Dermis microvascular lymphatic vessel endothelial cell (primary cell): ENCODE data around the gene NTHL1. TPM values are rescaled to one million over a fixed set of nuclear protein-coding genes. Genes with fewer than 3 reads are reported as not detected.
"Not testable (repeated sequence)": the region's sequence is repeated elsewhere in the genome, so short reads cannot be mapped to it uniquely, and the experiment has no call there.

Source experiments
- DNase-seq, 2 donors: peaks; one replicate each; pipeline versions ENCODE4 v3.0.0 to v3.0.0-alpha.2; 2010; ENCODE audit warnings: low read depth in 2 of 2
- total RNA-seq: library from RNA; depleted of rRNA; stranded (reverse); fragments of >200 nt; gene quantifications from 2 replicates; pipeline ENCODE4 v1.2.1, GENCODE V29; 2014

The NTHL1 gene
- total RNA-seq, 1 donor from 2014 or later = 39.3 TPM

- DNase-seq = peak in 1 of 2 donors; percentile 64
Observed at GRCh38 chr16:2031081-2031577, 16.5 kb downstream of the NTHL1 start.

DNA sequence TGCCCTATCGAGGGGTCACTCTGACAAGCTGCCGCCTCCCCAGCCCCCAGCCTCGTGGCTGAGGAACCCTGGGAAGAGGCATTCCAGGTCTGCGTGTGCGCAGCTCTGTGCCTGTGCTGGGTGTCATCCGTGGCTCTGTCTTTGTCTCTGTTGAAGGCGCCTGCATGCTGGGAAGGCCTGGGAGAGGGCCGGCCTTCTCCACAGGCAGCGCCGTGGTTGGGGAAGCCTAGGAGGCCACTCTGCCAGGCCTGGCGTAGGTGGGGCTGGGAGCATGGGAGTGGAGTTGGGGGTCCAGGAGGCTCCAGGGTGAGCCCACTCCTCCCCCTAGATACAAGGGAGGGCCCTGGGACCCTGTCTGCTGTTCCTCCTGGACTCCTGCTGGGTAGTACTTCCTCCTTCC lies 17.6 kb downstream of the NTHL1 start:
- DNase-seq = no peak

DNA sequence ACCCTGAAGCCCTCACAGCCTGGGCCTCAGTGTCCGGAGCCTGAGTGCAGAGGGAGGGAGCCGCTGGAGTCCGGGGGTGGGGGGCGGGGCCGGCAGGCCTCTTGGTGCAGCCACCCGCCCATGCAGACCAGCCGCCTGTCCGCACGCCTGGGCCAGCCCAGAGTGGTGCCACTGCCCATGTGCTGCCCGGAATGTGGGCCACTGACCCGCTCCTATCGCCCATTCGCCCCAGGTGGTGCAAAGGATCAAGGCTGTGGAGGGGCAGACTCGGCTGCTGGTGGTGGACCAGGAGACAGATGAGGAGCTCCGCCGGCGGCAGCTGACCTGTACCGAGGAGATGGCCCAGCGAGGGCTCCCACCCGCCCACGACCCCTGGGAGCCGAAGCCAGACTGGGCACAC lies 18.3 kb downstream of the NTHL1 start:
- no peak for DNase-seq

GRCh38 chr16:2028620-2029220 lies 18.9 kb downstream of the NTHL1 start:
- no peak for DNase-seq

GRCh38 chr16:2028146-2028545 lies 19.5 kb downstream of the NTHL1 start:
- DNase-seq = no peak

GRCh38 chr16:2027024-2028010 lies 20.3 kb downstream of the NTHL1 start:
- peak in 1 of 2 donors; percentile 66 for DNase-seq

DNA sequence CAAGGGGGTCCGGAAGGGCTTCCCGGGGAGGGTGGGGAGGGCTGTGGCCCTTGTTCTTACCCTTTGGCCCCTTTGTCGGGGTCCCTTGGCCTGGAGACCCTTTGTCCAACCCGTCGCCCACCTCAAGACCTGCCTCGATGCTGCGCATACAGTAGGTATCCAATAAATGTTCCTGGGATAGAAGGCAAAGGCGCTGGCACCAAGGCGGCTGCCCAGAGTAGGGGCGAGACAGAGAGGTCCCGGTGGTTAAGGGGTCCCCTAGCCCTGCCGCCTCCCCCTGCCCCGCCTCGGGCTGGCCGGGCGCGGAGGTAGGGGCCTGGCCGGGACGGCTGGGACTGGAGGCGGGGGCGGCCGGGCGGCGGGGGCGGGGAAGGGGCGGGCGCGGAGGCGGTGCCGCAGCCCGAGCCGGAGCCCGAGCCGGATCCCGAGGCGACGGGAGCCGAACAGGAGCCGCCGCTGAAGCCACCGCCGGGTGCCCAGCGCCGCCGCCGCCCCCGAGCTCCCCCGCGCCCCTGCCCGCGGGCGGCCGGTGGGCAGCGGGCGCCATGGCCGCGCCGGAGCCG lies 21.1 kb downstream of the NTHL1 start, which contains the start of gene NHERF2:
Gene NHERF2 (plus strand): TSS at position 442 of the 563 bp plus-strand sequence. CDS start 104 bp downstream, at position 546.
- DNase-seq = peak in 1 of 2 donors; percentile 52

DNA sequence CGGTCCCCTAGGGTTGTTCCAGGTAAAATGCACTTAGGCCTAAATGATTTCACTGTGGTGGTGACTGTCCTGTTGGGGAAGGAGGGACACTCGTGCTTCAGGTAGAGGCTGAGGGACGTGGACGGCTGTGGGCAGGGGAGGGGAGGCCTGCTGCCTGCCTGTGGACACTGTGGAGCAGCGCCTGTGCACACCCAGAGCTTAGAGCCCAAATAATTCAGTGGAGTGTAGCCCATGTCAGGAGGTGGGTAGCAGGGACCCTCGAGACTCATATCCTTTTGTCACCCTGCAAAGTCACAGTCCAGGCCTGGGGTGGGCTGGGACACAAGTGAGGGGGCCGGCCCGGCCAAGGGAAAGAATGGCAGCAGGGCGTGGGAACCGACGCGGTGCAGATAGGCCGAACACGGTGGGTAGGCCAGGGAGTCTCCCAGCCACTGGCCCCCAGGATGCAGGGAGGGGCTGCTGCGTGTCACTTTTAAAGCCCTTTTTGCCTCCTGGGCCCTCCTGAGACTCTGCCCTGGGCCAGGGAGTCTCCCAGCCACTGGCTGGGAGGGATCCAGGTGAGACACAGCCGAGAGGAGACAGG lies 21.7 kb downstream of the NTHL1 start:
- DNase-seq = no peak

- no peak for DNase-seq
Observed at GRCh38 chr16:2025251-2025650, 22.4 kb downstream of the NTHL1 start.

DNA sequence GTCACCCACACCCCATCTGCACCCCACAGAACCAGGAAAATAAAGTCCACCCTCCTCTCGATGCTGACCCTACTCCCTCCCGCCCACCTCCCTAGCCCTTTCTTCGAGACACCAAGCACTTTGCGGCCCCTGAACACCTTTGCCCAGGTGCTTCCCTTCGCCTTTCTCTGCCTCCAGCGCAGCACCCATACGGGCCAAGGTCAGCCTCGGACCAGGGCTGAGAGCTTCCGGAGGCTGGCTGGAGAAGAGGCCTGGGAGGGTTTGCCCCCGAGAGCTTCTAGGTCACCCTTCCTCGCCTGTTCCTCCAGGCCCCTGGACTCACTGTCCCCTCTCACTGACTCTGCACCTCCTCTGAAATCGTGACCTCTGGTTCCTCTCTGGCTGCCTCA lies 23.6 kb downstream of the NTHL1 start:
- no peak for DNase-seq

GRCh38 chr16:2023092-2024031 lies 24.3 kb downstream of the NTHL1 start:
- DNase-seq = peak; percentile 69 to 89

- peak in 1 of 2 donors; percentile 36 for DNase-seq
Observed at GRCh38 chr16:2022723-2023091, 24.9 kb downstream of the NTHL1 start.

DNA sequence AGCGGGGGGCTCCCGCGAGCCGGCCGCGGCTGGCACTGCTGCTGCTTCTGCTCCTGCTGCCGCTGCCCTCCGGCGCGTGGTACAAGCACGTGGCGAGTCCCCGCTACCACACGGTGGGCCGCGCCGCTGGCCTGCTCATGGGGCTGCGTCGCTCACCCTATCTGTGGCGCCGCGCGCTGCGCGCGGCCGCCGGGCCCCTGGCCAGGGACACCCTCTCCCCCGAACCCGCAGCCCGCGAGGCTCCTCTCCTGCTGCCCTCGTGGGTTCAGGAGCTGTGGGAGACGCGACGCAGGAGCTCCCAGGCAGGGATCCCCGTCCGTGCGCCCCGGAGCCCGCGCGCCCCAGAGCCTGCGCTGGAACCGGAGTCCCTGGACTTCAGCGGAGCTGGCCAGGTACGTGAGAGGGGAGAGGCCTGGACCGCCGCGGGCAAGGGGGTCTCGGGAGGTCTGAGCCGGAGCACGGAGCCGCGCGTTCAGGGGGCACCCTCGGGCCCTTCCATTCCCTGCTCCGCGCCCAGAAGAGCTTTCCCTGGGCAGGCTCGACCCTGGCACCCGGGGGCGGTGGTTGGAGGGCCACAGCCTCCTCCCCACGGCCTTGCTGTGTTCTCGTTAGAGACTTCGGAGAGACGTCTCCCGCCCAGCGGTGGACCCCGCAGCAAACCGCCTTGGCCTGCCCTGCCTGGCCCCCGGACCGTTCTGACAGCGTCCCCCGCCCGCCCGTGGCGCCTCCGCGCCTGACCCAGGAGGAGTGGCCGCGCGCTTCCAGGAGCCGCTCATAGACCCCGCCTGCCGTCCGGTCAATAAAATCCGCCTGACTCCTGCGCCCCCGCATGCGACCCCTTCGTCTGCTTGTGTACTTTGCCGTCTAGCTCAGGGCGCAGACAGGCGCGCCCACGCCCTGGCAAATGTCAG lies 27.5 kb downstream of the NTHL1 start:
- no peak for DNase-seq

GRCh38 chr16:2019518-2019920 lies 28.1 kb downstream of the NTHL1 start, which contains the start of gene NPW:
NPW (plus strand) TSS chr16:2019785.
- DNase-seq = no peak

- DNase-seq = no peak
Observed at GRCh38 chr16:2016407-2016922, 31.2 kb downstream of the NTHL1 start.

GRCh38 chr16:2015947-2016208 lies 31.8 kb downstream of the NTHL1 start:
- DNase-seq = no peak

DNA sequence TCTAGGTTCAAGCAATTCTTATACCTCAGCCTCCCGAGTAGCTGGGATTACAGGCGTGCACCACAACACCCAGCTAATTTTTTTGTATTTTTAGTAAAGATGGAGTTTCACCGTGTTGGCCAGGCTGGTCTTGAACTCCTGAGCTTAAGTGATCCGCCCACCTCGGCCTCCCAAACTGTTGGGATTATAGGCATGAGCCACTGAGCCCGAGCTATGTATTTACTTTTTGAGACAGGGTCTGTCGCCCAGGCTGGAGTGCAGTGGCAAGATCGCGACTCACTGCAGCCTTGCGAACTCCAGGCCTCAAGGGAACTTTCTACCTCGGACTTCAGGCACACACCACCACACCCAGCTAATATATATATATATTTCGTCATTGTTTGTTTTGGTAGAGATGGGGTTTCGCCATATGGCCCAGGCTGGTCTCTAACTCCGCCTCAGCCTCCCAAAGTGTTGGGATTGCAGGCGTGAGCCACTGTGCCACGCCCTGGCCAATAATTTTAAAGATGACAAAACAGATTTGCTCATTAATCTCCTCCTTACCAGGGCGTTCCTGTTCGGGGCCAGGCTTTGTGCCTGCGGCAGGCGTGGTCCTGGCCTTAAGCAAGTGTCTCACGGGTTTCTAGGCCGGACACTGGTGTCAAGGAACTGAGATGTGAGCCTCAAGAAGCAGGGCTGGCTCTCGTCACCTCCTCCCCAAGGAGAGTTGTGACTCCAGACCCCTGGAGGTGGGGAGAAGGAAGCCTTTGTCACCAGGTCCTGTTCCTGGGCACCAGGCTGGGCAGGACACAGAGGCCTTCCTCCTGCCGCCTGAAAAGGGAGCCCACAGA lies 32.3 kb downstream of the NTHL1 start:
- DNase-seq = no peak

DNA sequence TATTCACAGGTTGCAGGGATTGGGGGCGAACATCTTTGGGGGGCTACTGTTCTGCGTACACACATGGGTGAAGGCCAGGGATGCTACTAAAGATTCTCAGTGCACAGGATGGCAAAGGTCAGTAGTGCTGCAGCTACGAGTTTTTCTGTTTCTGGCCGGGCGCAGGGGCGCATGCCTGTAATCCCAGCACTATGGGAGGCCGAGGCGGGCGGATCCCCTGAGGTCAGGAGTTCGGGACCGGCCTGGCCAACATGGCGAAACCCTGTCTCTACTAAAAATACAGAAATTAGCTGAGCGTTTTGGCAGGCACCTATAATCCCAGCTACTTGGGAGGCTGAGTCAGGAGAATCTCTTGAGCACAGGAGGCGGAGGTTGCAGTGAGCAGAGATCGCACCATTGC lies 34.1 kb downstream of the NTHL1 start:
- no peak for DNase-seq

GRCh38 chr16:2011726-2012125 lies 35.9 kb downstream of the NTHL1 start:
- DNase-seq = not testable (repeated sequence)
